ENCODE measurements around the gene ADCY10.
A peak's percentile ranks its signal among the peaks of the same experiment; 100 is the strongest.

ADCY10 gene

DNA sequence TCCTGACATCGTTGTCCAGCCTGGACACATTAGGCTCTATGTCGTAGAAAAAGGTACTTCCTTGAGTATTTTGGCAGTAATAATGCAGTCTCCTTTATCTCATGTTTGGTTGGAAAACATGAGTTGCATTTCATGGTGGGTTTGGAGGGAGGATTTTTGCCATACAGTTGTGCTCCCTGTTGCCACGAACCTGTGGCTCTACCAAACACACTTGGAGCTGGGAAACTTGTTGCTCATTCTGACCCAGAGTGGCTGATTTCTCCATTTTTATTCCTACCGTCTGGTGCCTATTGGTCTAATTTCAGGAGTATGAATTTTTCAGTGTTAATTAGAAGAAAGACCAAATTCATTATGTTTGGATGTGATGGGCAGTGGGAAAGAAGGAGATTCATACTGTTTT is 141.5 kb downstream of the ADCY10 start:
- Histone ChIP-seq H3K27ac (ENCODE audit: insufficient read depth, low read depth, low read length, poor library complexity, severe bottlenecking) (no peak overlapping the region), H3K36me3 (ENCODE audit: control insufficient read depth, insufficient read depth, low read length) (peaks cover 32% of the 10 kb centered on the region), H3K4me1 (ENCODE audit: control insufficient read depth, insufficient read depth, low read length) (no peaks in the 10 kb centered on the region), H3K27me3 (ENCODE audit: control insufficient read depth, insufficient read depth, low read length, poor library complexity, severe bottlenecking) (no peaks in the 10 kb centered on the region), H3K9me3 (ENCODE audit: control insufficient read depth, low read length) (no peaks in the 10 kb centered on the region), H3K4me3 (ENCODE audit: insufficient read depth, low read depth, low read length) (no peak overlapping the region)
- WGBS, 2 experiments = 94 to 96% methylated on average over 4 of the region's 4 CpGs

DNA sequence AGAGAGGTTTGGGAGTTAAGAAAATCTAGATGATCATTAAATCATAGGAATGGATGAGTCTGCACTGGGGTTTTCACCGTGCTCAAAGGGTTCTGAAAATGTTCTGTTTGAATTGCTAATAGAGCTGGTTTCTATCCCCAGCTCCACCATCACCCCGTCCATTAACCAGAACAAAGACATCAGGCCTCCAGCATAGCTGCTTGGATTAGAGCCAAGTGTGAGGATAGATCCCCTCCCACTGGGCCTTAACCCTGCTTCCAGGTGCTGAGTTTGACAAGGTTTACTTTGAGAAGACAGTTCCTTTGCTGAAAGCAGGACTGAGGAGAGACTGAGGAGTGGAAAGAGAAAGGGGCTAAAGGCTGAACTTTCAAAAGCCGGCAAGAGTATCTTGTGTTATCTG is 143.8 kb downstream of the ADCY10 start:
- WGBS, 2 experiments = 52 to 54% methylated on average over 3 of the region's 3 CpGs
- Histone ChIP-seq H3K4me3 (ENCODE audit: insufficient read depth, low read depth, low read length) (no peak overlapping the region), H3K4me1 (ENCODE audit: control insufficient read depth, insufficient read depth, low read length) (no peaks in the 10 kb centered on the region), H3K27ac (ENCODE audit: insufficient read depth, low read depth, low read length, poor library complexity, severe bottlenecking) (peak overlapping the region; percentile 44), H3K27me3 (ENCODE audit: control insufficient read depth, insufficient read depth, low read length, poor library complexity, severe bottlenecking) (no peaks in the 10 kb centered on the region), H3K9me3 (ENCODE audit: control insufficient read depth, low read length) (no peaks in the 10 kb centered on the region), H3K36me3 (ENCODE audit: control insufficient read depth, insufficient read depth, low read length) (peaks cover 34% of the 10 kb centered on the region)

DNA sequence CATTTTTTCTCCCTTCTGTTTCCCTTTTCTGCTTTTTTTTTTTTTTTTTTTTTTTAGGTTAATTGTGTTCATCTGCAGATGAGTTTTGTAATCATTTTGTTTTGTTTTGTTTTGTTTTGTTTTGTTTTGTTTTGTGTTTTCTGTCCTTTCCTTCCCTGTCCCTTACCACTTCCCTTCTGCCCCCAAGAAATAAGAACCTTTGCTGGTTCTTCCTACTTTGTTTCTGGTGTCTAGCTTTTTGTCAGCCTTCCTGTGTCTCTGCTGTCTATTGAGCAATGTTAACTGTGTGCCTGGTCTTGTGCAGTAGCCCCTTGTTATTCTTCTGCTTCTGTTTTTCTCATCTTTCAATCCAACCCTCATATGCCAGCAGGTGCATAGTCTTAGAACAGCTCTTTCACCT is 146.2 kb downstream of the ADCY10 start:
- Histone ChIP-seq H3K4me1 (ENCODE audit: control insufficient read depth, insufficient read depth, low read length) (no peaks in the 10 kb centered on the region), H3K27ac (ENCODE audit: insufficient read depth, low read depth, low read length, poor library complexity, severe bottlenecking) (no peak overlapping the region), H3K27me3 (ENCODE audit: control insufficient read depth, insufficient read depth, low read length, poor library complexity, severe bottlenecking) (no peaks in the 10 kb centered on the region), H3K4me3 (ENCODE audit: insufficient read depth, low read depth, low read length) (no peak overlapping the region), H3K9me3 (ENCODE audit: control insufficient read depth, low read length) (no peaks in the 10 kb centered on the region), H3K36me3 (ENCODE audit: control insufficient read depth, insufficient read depth, low read length) (peaks cover 29% of the 10 kb centered on the region)

DNA sequence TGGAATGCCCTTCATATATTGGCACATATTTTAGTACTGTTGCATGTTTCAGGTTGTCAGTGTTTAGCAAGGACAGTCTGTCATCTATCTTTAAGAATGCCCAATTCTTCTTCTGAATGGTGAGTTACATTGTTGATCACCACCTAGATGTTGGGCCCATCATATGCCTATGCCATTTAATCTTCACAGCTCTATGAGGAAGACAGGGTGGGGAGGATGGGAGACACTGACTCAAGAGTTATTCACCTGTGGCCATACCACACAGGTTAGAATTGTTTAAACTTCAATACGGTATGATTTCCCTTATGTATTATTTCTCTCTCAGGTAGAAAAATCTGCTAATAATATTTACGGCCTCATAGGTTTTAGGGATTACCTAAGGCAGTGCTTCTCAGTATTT is 147.4 kb downstream of the ADCY10 start:
- Histone ChIP-seq H3K4me3 (ENCODE audit: insufficient read depth, low read depth, low read length) (no peak overlapping the region), H3K4me1 (ENCODE audit: control insufficient read depth, insufficient read depth, low read length) (no peaks in the 10 kb centered on the region), H3K36me3 (ENCODE audit: control insufficient read depth, insufficient read depth, low read length) (peaks cover 21% of the 10 kb centered on the region), H3K9me3 (ENCODE audit: control insufficient read depth, low read length) (no peaks in the 10 kb centered on the region), H3K27ac (ENCODE audit: insufficient read depth, low read depth, low read length, poor library complexity, severe bottlenecking) (no peak overlapping the region), H3K27me3 (ENCODE audit: control insufficient read depth, insufficient read depth, low read length, poor library complexity, severe bottlenecking) (no peaks in the 10 kb centered on the region)
- 100% methylated on average over 2 of the region's 2 CpGs; no CpG with 5 or more reads in 1 of the 2 experiments for WGBS, 2 experiments

DNA sequence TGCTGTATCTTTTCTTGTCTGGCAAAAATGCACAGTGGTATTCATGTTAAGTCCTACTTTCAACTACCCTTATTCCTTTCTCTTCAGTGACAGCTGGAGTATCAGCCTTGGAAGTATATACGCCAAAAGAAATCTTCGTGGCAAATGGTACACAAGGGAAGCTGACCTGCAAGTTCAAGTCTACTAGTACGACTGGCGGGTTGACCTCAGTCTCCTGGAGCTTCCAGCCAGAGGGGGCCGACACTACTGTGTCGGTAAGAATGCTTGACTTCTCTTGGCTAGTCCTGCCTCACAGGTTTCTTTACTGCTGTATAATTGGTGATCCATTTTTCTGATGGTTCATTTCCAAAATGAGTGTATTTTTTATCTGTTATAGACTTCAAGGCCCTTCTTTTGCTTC is 148.4 kb downstream of the ADCY10 start:
- no peaks in the 10 kb centered on the region for H3K9me3 ChIP-seq (ENCODE audit: control insufficient read depth, low read length)
- no peaks in the 10 kb centered on the region for H3K27me3 ChIP-seq (ENCODE audit: control insufficient read depth, insufficient read depth, low read length, poor library complexity, severe bottlenecking)
- H3K4me1 ChIP-seq (ENCODE audit: control insufficient read depth, insufficient read depth, low read length) = no peaks in the 10 kb centered on the region
- peaks cover 20% of the 10 kb centered on the region for H3K36me3 ChIP-seq (ENCODE audit: control insufficient read depth, insufficient read depth, low read length)
- WGBS, 2 experiments = 94 to 95% methylated on average over 6 of the region's 6 CpGs
- no peak overlapping the region for H3K4me3 ChIP-seq (ENCODE audit: insufficient read depth, low read depth, low read length)
- H3K27ac ChIP-seq (ENCODE audit: insufficient read depth, low read depth, low read length, poor library complexity, severe bottlenecking) = no peak overlapping the region

DNA sequence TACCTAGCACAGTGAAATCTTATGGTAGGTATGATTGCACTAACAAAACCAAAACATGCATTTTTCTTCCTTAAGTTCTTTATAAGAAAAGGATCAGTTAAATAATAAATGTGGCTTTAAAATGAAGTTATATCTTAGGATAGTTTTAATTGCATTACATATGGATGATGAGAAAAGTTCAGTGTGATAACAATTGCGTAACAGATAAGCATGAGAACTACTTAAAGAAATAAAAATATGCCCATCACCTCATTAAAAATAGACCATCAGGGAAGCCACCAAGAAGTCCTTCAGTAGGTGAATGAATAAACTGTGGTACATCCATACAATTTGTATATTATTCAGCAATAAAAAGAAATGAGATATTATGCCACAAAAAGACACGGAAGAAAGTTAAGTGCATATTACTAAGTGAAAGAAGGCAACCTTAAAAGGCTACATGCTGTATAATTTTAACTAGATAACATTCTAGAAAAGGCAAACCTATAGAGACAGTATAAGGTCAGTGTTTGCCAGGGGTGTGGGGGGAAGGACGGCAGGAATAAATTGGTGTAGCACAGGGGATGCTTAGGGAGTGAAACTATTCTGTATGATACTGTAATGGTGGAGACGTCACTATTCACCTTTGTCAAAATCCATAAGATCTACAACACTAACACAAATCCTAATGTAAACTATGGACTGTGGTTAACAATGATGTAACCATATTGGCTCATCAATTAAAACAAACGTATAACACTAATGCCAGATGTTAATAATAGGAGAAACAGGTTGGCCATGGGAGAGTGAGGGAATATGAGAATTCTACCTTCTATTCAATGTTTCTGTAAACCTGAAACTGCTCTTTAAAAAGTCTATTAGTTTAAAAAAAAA is 149.2 kb downstream of the ADCY10 start:
- Histone ChIP-seq H3K27ac (ENCODE audit: insufficient read depth, low read depth, low read length, poor library complexity, severe bottlenecking) (no peak overlapping the region), H3K4me3 (ENCODE audit: insufficient read depth, low read depth, low read length) (no peak overlapping the region), H3K27me3 (ENCODE audit: control insufficient read depth, insufficient read depth, low read length, poor library complexity, severe bottlenecking) (no peaks in the 10 kb centered on the region), H3K36me3 (ENCODE audit: control insufficient read depth, insufficient read depth, low read length) (peaks cover 13% of the 10 kb centered on the region), H3K4me1 (ENCODE audit: control insufficient read depth, insufficient read depth, low read length) (no peaks in the 10 kb centered on the region), H3K9me3 (ENCODE audit: control insufficient read depth, low read length) (no peaks in the 10 kb centered on the region)
- 92 to 98% methylated on average over 1 to 3 of the region's 5 CpGs for WGBS, 2 experiments

DNA sequence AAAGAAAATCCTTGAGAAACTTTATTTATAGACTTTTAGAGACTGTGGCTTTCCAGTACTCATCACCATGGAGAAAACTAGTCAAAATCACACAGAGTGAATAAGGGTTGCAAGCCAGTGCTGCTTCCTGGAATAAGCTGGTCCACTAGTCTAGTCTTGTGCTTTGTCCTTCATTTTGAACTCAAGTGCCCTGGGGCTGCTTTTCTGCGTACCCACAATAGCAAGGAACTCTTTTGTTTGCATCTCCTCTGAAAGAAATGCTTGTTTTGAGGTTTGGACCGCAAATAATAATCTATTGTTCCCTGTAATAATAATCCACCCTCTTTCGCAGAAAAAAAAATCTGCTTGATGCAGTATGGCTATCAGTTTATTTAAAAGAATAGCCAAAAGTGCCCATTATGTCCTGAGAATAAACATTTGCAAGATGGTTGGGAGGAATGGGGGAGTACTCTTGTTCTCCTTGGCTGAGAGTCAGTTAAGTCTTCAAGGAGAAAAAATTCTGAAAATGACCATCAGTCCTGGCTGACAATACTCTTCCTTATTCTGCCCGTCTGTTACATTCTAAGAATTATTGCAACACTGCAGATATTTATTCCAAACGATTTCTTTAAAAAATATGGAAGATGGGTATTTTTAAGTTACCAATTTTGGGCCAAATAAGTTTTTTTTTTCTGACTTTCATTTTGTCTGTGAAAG is 150.3 kb downstream of the ADCY10 start:
- H3K4me3 ChIP-seq (ENCODE audit: insufficient read depth, low read depth, low read length) = no peak overlapping the region
- H3K27me3 ChIP-seq (ENCODE audit: control insufficient read depth, insufficient read depth, low read length, poor library complexity, severe bottlenecking) = no peaks in the 10 kb centered on the region
- H3K9me3 ChIP-seq (ENCODE audit: control insufficient read depth, low read length) = no peaks in the 10 kb centered on the region
- H3K36me3 ChIP-seq (ENCODE audit: control insufficient read depth, insufficient read depth, low read length) = peaks cover 3% of the 10 kb centered on the region
- no peaks in the 10 kb centered on the region for H3K4me1 ChIP-seq (ENCODE audit: control insufficient read depth, insufficient read depth, low read length)
- 64 to 90% methylated on average over 1 to 5 of the region's 5 CpGs for WGBS, 2 experiments
- no peak overlapping the region for H3K27ac ChIP-seq (ENCODE audit: insufficient read depth, low read depth, low read length, poor library complexity, severe bottlenecking)

DNA sequence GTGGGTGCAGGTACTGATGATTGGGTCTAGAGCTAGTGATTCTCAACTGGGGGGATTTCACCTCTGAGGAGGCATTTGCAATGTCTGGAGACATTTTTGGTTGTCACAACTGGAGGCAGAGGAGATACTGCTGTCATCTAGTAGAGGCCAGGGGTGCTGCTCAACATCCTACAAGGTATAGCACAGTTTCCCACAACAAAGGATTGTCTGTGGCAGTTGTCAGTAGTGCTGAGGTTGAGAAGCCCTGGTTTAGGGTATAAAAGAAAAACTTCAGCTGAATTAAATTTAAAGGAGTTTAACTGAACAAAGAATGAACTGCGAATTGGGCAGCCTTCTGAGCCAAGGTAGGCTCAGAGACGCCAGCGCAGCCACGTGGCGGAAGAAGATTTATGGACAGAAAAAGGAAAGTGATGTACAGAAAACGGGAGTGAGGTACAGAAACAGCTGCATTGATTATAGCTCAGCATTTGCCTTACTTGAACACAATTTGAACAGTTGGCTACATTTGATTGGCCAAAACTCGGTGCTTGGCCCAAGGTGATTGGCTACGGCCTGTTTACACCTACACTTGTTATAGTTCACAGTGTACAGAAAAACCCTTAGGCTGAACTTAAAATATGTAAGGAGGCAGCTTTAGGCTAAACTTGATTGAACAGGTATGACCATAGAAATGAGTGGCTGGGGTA is 151.7 kb downstream of the ADCY10 start:
- H3K27ac ChIP-seq (ENCODE audit: insufficient read depth, low read depth, low read length, poor library complexity, severe bottlenecking) = no peak overlapping the region
- H3K9me3 ChIP-seq (ENCODE audit: control insufficient read depth, low read length) = no peaks in the 10 kb centered on the region
- H3K36me3 ChIP-seq (ENCODE audit: control insufficient read depth, insufficient read depth, low read length) = peaks cover 3% of the 10 kb centered on the region
- no peak overlapping the region for H3K4me3 ChIP-seq (ENCODE audit: insufficient read depth, low read depth, low read length)
- no peaks in the 10 kb centered on the region for H3K4me1 ChIP-seq (ENCODE audit: control insufficient read depth, insufficient read depth, low read length)
- H3K27me3 ChIP-seq (ENCODE audit: control insufficient read depth, insufficient read depth, low read length, poor library complexity, severe bottlenecking) = no peaks in the 10 kb centered on the region
- 96% methylated on average over 8 of the region's 8 CpGs for WGBS, 2 experiments

DNA sequence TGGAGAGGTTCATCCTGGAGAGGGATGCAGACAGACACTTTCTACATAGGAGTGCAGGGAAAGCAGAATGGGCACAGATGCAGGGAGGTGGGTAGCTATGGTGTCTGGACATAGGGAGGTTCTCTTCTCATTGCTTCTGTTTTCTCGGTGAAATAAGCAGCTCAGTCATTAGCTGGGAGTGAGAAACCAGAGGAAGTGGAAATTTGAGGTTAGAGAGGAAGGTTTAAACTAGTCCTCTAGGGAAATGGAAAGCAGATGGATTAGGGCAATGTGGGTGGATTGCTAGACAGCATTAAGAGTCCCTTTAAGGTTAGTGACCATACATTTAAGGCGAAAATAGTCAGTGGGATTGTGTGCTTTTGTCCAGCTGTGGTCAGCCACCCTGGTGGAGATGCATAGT is 152.5 kb downstream of the ADCY10 start:
- no peak overlapping the region for H3K4me3 ChIP-seq (ENCODE audit: insufficient read depth, low read depth, low read length)
- no peaks in the 10 kb centered on the region for H3K36me3 ChIP-seq (ENCODE audit: control insufficient read depth, insufficient read depth, low read length)
- no peaks in the 10 kb centered on the region for H3K27me3 ChIP-seq (ENCODE audit: control insufficient read depth, insufficient read depth, low read length, poor library complexity, severe bottlenecking)
- H3K27ac ChIP-seq (ENCODE audit: insufficient read depth, low read depth, low read length, poor library complexity, severe bottlenecking) = no peak overlapping the region
- no peaks in the 10 kb centered on the region for H3K9me3 ChIP-seq (ENCODE audit: control insufficient read depth, low read length)
- WGBS, 2 experiments = 47 to 49% methylated on average over 2 of the region's 2 CpGs
- no peaks in the 10 kb centered on the region for H3K4me1 ChIP-seq (ENCODE audit: control insufficient read depth, insufficient read depth, low read length)
